IMR-90 (cell line): Measurements from ENCODE around the gene HLA-DOB. TPM values are rescaled to one million over a fixed set of nuclear protein-coding genes. Genes with fewer than 3 reads are reported as not detected.

Experiments used
- ELK1 ChIP-seq: fragments of 150-350 bp; IDR thresholded peaks from 2 replicates; pipeline ENCODE4 v1.6.1; 2016; ENCODE audit warnings: low read depth, mild to moderate bottlenecking, low read length, moderate library complexity, borderline replicate concordance
- SMC3 ChIP-seq: fragments of 150-350 bp; IDR thresholded peaks from 2 replicates; pipeline ENCODE4 v1.6.1; 2016; ENCODE audit warnings: low read depth, mild to moderate bottlenecking, antibody characterized with exemption, low read length, moderate library complexity
- polyA plus RNA-seq, 3 experiments: library from polyadenylated mRNA; depleted of rRNA; stranded (reverse); fragments of >200 nt; gene quantifications; 2 replicates each; pipeline ENCODE4 v1.2.3, GENCODE V29; 2012; ENCODE audit warnings: low replicate concordance in 1 of 3
- total RNA-seq: library from RNA; depleted of rRNA; stranded (reverse); fragments of >200 nt; gene quantifications from 2 replicates; pipeline ENCODE4 v1.2.3, GENCODE V29; 2012

HLA-DOB gene
- total and polyA plus RNA-seq, 2 of the 4 experiments (the other 2 are of a cell fraction): 0.36 to 2.3 TPM

- TF ChIP-seq ELK1 (no peak), SMC3 (no peak)
Observed at GRCh38 chr6:32855467-32856174, 38.8 kb upstream of the HLA-DOB start (continued).
